ENCODE measurements around the gene CYB5R3.
"Not testable (repeated sequence)": the region's sequence is repeated elsewhere in the genome, so short reads cannot be mapped to it uniquely, and the experiment has no call there.

Gene CYB5R3

DNA sequence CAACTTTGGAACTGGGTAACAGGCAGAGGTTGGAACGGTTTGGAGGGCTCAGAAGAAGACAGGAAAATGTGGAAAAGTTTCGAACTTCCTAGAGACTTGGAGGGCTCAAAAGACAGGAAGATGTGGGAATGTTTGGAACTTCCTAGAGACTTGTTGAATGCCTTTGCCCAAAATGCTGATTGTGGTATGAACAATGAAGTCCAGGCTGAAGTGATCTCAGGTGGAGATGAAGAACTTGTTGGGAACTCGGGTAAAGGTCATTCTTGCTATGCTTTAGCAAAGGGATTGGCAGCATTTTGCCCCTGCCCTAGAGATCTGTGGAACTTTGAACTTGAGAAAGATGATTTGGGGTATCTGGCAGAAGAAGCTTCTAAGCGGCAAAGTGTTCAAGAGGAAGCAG, 28.7 kb upstream of the CYB5R3 start:
- DNase-seq, result not testable (repeated sequence)

DNA sequence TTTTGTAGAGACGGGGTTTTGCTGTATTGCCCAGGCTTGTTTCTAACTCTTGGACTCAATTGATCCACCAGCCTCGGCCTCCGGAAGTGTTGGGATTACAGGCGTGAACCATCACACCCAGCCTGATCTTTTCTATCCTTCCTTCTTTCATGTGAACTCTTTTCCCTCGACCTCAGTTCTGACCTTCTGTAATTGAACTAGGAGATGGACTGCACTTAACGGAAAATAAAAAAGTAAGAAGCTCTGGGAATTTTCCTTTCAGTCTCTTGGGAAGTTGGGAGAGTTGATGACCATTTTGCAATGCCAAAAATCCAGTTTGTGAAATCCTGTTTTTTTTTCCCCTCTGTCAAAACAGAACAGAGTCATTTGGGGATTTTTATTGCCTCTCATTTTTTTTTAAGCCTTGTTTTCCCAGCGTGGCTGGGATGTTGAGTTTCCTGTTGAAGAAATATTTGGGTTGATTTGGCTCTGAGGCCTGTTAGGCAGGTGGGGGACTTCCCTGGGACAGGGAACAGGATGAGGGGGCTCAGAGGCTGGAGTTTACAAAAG, 26.9 kb upstream of the CYB5R3 start:
- DNase-seq, result no peak

DNA sequence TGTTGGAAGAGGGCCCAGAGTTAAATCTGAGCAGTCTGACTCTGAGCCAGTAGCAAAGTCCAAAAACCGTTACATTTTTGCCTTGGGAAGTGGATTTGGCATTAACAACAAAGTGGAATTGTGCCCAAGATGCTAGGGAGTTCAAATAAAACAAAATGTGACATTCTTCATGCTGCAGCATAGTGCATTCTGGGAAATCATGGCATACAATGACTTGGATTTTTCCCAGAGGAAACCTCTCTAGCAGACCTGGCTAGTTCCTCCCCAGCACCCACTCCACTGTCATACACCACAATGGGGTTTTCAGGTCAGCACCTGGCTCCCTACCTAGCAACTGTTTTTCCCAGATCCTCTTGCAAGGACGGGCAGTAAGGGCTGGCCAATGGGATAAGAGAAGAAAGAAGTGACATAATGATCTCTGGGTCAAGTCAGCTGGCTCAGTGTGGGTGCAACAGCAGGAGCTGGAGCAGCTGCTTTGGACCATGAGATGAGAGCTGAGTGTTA, 24.8 kb upstream of the CYB5R3 start:
- no peak for DNase-seq

DNA sequence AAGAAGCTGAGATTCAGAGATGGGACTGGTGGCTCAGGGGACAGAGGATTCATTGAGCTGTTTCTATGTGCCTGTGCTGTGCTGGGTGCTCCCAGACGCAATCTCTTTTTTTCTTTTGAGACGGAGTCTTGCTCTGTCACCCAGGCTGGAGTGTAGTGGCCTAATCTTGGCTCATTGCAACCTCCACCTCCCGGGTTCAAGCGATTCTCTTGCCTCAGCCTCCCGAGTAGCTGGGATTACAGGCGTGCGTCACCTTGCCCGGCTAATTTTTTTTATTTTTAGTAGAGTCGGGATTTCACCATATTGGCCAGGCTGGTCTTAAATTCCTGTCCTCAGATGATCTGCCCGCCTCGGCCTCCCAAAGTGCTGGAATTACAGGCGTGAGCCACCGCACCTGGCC, 23.9 kb upstream of the CYB5R3 start:
- DNase-seq, result not testable (repeated sequence)

DNA sequence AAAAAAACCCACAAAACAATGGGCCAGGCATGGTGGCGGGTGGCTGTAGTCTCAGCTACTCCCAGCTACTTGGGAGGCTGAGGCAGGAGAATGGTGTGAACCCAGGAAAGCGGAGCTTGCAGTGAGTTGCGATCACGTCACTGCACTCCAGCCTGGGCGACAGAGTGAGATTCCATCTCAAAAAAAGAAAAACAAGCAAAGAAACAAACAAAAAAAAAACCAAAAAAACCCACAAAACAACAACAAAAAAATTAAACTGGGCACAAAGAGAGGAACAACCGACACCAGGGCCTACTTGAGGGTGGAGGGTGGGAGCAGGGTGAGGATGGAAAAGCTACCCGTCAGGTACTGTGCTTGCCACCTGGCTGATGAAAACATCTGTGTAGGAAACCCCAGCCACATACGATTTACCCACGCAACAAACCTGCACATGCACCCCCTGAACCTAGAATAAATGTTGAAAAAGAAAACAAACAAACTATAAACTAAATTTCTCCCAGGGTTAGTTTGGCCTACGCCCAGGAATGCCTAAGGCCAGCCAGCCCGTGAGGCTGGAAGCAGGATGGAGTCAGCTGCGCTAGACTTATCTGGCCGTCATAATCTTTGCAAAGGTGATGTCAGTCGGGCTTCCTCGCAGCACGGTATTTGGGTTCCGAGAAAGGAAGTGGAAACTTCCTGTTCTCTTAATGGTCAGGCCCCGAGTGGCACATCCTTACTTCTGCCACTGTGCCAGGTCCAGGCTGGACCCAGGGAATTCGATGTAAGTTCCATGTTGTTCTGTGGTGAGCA, 21.9 kb upstream of the CYB5R3 start:
- no peak for DNase-seq

DNA sequence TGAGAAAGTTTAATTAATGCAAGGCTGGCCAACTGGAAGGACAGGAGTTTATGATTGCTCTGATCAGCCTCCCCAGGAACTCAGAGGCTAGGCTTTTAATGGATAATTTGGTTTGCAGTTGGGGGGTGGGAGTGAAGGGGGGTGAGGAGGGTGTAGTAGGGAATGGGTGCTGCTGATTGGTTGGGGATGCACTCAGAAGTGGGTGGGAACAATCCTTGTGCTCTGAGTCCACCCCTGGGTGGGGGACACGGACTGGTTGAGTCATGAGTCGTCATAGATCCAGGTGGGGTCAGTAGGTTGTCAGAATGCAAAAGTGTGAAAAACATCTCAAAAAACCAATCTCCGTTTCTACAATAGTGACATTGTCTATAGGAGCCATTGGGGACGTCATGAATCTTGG, 20.9 kb upstream of the CYB5R3 start:
- DNase-seq, result no peak

DNA sequence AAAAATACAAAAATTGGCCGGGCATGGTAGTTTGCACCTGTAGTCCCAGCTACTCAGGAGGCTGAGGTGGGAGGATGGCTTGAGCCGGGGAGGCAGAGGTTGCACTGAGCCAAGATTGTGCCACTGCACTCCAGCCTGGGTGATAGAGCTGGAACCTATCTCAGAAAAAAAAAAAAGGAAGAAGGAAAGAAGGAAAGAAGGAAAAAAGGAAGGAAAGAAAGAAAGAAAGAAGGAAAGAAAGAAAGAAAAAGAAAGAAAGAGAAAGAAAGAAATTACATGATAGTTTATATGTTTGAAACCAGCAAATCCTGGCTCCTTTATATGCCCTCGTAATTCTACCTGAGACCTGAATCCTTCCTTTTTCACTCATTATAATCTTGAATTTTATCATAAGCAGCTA, 17.2 kb upstream of the CYB5R3 start:
- not testable (repeated sequence) for DNase-seq

DNA sequence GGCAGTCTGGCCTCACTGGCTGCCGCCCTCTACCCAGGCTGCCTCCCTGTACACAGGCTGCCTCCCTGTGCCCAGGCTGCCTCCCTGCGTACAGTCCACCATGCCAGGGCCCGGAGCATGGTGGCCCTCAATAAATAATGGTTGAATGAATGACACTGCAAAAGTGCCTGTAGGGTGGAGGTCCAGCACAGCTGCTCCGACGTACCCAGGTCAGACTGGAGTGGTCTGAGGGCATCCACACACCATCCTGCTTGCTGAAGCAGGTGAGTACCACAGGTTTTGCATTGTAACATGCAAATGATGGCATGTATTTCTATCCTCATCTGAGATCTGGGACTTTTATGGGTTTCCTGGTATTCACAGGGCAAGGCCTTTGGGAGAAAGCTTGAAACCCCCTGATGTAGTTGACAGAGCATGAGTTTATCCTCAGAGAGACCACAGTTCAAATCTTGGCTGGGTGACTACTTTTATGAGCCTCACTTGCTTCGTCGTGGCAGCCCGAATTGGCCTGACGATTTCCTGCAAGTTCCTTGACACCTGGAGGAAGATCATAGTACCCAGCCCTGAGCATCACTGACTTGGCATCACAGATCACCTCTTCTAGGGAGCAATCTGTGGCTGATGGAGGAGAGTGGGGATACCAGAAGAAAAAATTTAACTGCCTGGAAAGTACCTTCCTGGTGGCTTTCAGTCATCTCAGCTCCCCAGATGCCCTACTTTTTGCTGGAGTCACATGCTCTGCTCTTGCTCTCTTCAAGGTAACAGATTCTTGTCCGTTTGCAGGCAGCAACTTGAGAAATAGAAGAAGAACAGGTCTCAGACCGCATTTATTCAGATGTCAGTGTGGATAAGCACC, 16.0 kb upstream of the CYB5R3 start:
- DNase-seq, result no peak

DNA sequence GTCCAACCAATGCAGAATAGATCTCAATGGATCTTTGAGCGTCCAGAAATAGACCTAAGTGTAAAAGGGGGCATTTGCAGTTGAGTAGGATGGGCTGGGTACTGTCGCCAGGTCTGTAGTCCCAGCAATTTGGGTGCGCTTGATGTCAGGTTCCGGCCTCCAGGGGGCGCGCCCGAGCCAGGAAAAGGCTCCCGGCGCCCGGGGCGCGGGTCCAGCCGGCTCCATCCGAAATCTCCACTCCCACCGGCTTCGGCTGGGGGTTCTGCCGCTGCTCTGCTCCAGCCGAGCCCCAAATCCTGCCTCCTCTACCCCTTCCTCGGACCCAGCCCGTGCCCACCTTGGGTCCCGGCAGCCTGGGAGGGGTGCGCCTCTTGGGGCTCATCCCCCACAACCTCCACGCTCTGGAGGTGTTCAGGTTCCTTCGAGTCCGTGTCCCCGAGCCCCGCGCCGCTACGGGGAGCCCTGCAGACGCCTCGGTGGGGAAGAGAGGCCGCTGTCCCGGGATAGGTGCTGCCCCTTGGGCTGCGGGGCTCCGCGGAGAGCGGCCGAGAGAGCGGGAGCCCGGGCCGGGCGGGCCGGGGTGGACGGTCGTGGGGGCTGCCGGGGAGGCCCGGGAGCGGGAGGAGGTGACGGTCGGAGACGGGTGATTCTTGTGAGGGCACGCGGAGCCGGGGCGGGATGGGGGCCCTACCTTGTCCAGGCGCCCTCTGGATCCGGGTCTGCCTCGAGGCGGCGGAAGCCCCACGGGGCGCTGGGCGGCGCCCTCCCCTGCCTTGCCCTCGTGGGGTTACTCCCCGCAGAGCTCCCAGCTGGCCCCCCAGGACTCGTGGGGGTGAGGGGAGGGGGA, 13.0 kb upstream of the CYB5R3 start:
- DNase-seq, result peak; percentile 80

DNA sequence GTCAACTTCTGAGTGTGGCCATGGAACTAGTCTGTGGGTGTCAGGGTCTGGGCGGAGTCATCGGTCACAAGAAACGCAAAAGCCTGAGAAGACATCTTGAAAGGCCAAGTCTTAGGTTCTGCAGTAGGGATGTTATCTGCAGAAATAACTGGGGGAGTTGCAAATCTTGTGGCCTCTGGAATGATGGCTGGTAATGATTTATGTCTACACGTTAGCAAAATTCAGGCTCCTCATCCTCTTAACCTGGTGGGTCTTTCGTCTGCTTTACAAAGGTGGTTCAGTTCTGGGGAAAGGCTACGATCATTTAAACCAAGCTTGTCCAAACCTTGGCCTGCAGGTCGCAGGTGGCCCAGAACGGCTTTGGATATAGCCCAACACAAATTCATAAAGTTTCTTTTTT, 7.4 kb upstream of the CYB5R3 start:
- DNase-seq, result no peak

DNA sequence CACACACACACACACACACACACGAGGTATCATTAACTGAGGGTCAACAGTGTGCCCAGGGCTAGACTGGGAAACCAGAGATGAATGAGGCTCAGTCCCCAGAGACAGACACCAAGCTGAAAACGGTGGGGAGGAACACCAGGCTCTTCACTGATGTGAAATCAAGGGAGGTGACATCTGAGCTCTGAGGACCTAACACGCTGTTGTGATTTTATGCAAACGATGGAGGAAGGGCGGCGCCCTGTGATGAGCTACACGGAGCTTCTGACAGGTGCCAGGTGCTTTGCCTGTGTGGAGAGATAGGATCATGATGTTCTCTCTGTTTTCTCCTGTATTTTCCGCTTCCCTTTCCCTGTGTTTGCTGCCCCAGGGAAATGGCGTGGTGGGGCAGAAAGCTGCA, 6.5 kb upstream of the CYB5R3 start:
- no peak for DNase-seq

DNA sequence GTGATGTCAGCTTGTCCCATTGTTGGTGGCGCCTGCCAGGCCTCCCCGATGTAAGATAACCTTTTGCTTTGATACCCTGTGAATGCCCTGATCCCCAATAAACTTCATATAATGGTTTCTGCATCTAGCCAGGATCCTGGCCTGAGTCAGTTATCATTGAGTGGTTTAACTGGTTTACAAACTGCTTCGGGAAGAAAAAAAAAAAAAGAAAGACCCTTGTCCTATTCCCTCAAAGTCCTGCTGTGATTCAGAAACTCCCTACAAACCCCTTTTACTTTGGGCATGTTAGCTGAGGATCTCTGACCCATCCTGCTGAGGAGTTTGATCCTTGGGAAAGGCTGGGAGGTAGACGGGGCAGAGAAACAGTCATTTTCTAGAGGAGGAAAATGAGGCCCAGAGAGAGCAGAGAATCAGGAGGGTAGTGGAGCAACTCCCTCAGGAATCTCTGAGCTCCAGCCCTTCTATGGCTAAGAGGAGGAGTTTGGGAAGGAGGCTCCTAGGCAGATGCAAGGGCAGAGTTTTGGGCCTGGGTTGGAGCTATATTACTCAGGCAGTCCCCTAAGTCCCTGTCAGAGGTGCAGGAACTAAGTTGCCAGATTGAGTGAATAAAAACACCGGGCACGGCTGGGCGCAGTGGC, 5.4 kb upstream of the CYB5R3 start:
- no peak for DNase-seq

DNA sequence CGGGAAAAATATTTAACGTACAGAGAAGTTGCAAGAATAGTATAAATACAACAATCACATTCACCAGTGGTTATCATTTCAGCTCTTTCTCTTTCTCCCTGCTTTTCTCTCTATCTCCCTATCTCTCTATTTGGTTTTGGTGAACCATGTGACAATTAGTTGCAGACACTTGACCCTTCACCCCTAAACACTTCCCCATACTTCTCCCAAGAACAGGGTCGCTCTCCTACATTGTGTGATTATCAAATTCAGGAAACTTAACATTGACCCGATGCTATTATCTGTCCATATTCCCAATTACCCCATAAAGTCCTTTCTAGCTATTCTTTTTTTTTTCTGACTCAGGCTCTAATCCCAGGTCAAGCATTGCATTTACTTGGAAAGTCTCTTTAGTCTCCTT, 4.8 kb upstream of the CYB5R3 start:
- no peak for DNase-seq

DNA sequence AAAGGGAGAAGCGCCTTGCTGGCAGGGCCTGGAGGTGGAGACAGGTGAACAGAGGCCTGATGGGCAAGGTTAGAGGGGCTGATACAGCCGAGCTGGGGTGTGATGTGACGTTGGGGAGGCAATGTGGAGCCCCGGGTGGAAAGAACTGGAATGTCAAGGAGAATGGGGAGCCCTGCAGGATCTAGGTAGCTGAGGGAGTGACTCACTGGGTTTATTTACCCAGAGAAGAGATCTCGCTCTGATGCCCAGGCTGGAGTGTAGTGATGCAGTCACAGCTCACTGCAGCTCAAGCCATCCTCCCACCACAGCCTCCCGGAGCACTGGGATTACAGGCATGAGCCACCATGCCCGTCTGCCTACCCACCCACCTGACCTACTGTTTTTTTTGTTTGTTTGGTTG, 1.9 kb upstream of the CYB5R3 start:
- no peak for DNase-seq

DNA sequence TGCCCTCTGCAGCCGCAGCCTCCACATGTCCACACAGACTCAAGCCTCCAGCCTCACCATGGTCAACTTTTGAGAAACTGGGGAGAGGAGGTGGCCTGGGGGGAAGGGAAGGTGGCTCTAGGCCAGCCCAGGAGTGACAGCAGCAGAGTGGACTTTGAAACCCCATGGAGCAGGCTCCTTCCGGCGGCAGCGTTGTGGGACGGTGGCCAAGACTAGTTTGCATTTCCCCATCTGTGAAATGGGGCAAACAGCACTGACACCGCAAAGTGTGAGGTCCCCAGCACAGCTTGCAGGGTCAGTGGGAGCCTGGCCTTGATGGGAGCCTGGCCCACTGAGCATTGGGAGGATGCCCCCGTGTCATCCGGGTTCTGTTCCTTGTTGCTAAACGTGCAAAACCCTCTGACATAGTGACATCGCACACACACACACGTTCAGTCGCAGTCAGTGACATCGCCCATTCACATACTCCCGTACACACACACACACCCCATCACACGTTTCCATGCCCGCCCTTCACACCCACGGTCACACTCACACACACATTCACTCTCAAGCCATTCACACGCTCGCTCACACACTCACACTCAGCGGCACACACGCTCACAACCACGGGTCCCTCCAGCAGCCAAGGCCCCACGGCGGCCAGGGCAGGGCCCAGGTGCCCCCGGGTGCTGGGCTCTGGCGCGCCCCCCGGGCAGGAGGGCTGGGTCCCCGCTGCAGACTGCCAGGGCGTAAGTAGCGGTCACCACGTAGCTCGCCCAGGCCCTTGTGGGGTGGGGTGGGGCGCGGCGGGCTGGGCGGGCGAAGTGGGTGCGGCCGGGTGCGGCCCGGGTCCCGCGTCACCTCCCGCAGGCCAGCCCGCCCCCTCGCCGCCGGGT, 585 bp downstream of the CYB5R3 start:
- DNase-seq, result peak; percentile 50

DNA sequence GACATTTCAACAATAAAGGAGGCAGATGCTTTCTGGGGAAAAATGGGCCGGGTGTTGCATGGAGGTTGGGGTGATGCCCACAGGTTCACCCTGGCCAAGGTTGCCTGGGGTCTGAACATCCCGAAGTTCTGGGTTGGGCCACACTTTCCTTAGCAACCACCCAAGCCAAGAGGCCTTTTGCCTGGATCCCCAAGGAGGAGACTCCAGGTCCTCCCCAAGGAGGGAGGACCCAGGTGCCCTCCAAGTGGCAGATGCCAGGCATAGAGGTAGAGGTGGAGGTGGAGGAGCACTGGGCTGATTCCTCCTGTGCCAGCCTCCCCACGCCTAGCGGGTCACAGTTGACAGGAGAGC, 1.2 kb downstream of the CYB5R3 start:
- DNase-seq, result no peak

DNA sequence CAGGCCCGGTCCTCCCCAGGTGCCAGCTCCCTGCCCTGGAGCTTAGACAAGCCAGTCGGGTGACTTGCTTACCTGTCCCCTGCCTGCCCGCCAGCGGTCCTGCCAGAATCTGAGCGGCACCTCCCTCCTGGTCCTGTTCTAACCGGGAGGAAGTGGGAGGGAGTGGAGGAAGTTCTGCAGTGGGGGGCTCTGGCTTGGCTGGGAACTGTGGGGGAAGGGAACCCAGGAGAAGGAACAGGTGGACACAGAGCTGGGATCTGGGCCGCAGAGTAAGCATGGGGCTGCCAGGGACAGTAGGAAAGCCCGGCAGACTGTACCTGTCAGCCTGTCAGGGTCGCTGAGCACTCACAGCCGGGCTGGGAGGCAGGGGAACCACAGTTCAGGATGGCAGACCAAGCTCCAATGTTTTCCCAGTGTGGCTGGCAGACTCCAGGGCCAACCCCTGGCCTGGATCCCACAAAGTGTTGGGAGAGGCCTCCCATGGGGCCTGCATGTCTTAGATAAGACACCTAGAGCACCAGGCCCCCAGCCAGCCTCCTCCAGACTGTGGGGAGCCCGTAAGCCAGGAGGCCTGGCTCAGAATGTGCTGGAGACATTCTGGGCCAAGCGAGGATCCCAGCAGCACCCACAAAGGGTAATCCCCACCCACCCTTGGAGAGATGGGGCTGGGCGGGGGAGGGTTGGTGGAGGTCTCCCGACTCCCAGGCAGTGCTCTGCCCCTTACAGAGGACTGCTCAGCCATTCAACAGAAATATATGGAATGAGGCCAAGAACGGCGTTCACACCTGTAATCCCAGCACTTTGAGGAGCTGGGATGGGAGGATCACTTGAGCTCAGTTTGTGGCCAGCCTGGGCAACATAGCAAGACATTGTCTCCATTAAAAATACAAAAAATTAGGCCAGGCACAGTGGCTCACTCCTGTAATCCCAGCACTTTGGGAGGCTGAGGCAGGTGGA, 2.3 kb downstream of the CYB5R3 start:
- no peak for DNase-seq

DNA sequence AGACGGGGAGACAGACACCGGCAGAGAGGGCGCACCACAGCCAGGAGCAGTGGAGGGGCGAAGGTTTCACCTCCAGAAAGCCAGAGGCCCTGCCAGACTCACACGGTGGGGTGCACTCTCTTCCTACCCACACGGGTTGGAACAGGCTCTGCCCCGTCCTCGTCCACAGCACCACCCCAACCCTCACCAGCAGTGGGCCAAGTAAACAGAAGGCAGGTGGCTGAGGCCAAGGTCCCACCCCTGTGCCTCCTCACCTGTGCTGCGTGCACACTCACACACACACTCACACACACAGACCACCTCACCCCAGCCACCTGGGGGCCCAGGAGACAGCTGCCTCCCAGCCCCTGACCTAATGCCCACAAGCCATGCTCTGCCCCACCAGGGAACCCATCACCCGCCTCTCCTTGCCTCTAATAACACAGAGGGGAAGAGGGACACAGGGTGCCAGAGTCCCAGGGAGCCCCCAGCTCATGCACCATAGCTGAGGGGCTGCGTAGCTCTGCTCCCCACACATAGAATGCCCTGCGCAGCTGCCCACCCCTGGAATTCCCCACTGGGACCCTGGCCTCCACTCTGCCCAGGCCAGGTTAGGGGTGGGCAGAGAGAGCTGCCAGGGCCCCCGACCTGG, 3.1 kb downstream of the CYB5R3 start:
- no peak for DNase-seq

DNA sequence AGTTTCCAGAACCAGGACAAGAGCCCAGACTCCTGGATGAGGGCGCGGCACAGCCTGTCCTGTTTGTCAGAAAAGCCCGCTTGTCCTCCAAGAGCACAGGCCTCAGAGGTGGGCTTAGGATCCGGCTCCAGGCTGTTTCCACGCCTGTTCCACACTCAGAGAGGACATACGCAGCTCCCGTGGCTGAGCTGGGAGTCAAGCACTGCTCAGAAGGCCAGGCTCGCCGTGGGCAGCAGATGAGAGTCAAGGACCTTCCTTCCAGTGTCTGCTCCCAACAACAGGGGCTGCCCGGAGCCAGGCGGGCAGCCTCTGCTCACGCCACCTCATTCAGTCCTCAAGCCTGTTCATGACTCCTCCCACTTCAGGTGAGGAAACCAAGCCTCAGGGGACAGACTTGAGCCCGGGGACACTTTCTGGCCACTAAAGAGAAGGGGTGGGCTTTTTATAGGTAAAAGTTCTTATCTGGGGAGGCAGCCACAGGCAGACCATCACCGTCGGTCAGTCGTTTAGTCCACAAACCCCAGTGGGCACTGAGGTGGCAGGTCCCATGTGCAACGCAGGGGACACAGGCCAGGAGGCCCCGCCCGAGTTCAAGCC, 3.8 kb downstream of the CYB5R3 start:
- DNase-seq, result no peak

All from CD4-positive, alpha-beta T cell treated with Interleukin-12 subunit alpha and Interleukin-12 subunit beta, for 1 hour (primary cell).